Liver (tissue), 9 donors: ENCODE results near the gene MEF2B. TPM values are rescaled to one million over a fixed set of nuclear protein-coding genes. Genes with fewer than 3 reads are reported as not detected.

ENCODE experiments used
- DNase-seq: peaks from one replicate; pipeline ENCODE4 v3.0.0-alpha.2; 2017; ENCODE audit warnings: low spot score
- H3K27ac ChIP-seq, 2 donors: one replicate each; pipeline ENCODE4 v1.7.0; 2013; ENCODE audit warnings: inconsistent platforms in 2 of 2, low read length in 2 of 2, control low read depth in 1 of 2, low read depth in 1 of 2, mild to moderate bottlenecking in 1 of 2
- H3K27me3 ChIP-seq, 4 donors: one replicate each; pipeline versions ENCODE4 v1.6.1 to v1.7.0; 2013; ENCODE audit warnings: low read length in 3 of 4, inconsistent platforms in 1 of 4, mild to moderate bottlenecking in 1 of 4, moderate library complexity in 1 of 4; ENCODE audit not compliant: control insufficient read depth in 4 of 4, insufficient read depth in 4 of 4
- H3K36me3 ChIP-seq, 4 donors: one replicate each; pipeline versions ENCODE4 v1.6.1 to v1.7.0; 2013; ENCODE audit warnings: low read length in 3 of 4, mild to moderate bottlenecking in 3 of 4, low read depth in 1 of 4, moderate library complexity in 1 of 4; ENCODE audit not compliant: control insufficient read depth in 4 of 4, insufficient read depth in 3 of 4
- H3K4me1 ChIP-seq, 4 donors: one replicate each; pipeline versions ENCODE4 v1.6.1 to v1.7.0; 2013; ENCODE audit warnings: low read length in 3 of 4, mild to moderate bottlenecking in 3 of 4, moderate library complexity in 1 of 4; ENCODE audit not compliant: control insufficient read depth in 4 of 4, insufficient read depth in 4 of 4
- H3K4me3 ChIP-seq, 3 donors: one replicate each; pipeline versions ENCODE4 v1.6.1 to v1.7.0; 2013; ENCODE audit warnings: low read length in 3 of 3, control low read depth in 1 of 3, low read depth in 1 of 3, mild to moderate bottlenecking in 1 of 3
- H3K9ac ChIP-seq, 2 donors: one replicate each; pipeline ENCODE4 v1.7.0; 2013; ENCODE audit warnings: low read length in 2 of 2, mild to moderate bottlenecking in 2 of 2, moderate library complexity in 2 of 2, control low read depth in 1 of 2, low read depth in 1 of 2
- H3K9me3 ChIP-seq, 4 donors: one replicate each; pipeline versions ENCODE4 v1.6.1 to v1.7.0; 2013; ENCODE audit warnings: low read length in 3 of 4; ENCODE audit not compliant: control insufficient read depth in 4 of 4
- CTCF ChIP-seq: fragments of 150-350 bp; IDR thresholded peaks from 2 replicates; pipeline ENCODE4 v1.5.1; 2017; ENCODE audit warnings: improper control_type of control experiment, low read depth, low read length; ENCODE audit not compliant: missing input control
- FOXA2 ChIP-seq: IDR thresholded peaks from 2 replicates; pipeline ENCODE4 v1.6.1; 2016; ENCODE audit warnings: antibody characterized with exemption
- GABPA ChIP-seq, 2 donors: IDR thresholded peaks in 1 of 2; conservative IDR thresholded peaks in 1 of 2; 2 replicates each; pipeline ENCODE4 v1.6.1; 2016; ENCODE audit warnings: antibody characterized with exemption in 2 of 2, mild to moderate bottlenecking in 1 of 2, moderate library complexity in 1 of 2
- JUND ChIP-seq, 2 donors: IDR thresholded peaks; 2 replicates each; pipeline ENCODE4 v1.6.1; 2016; ENCODE audit warnings: antibody characterized with exemption in 2 of 2
- MAX ChIP-seq: IDR thresholded peaks from 2 replicates; pipeline ENCODE4 v1.6.1; 2016; ENCODE audit warnings: antibody characterized with exemption
- RAD21 ChIP-seq, 2 donors: IDR thresholded peaks; 2 replicates each; pipeline ENCODE4 v1.6.1; 2016; ENCODE audit warnings: antibody characterized with exemption in 2 of 2, mild to moderate bottlenecking in 2 of 2
- REST ChIP-seq: IDR thresholded peaks from 2 replicates; pipeline ENCODE4 v1.6.1; 2016; ENCODE audit warnings: antibody characterized with exemption, mild to moderate bottlenecking
- SP1 ChIP-seq: IDR thresholded peaks from 2 replicates; pipeline ENCODE4 v1.6.1; 2018; ENCODE audit warnings: antibody characterized with exemption, mild to moderate bottlenecking
- TAF1 ChIP-seq: conservative IDR thresholded peaks from 2 replicates; pipeline ENCODE4 v1.6.1; 2016; ENCODE audit warnings: antibody characterized with exemption, mild to moderate bottlenecking
- ZBTB33 ChIP-seq: IDR thresholded peaks from 2 replicates; pipeline ENCODE4 v1.6.1; 2016; ENCODE audit warnings: antibody characterized with exemption
- WGBS: extraction: QIAGEN DNeasy Blood & Tissue Kit; methylation state at CpG from one replicate; pipeline ENCODE4 v1.1.7; 2013; 5-methylcytosine and 5-hydroxymethylcytosine counted together
- polyA plus RNA-seq, 2 donors: library from polyadenylated mRNA; stranded (reverse) in 1 of 2; unstranded in 1 of 2; fragments of 200-250 nt in 1 of 2; fragments of >200 nt in 1 of 2; fragmentation: Nextera tagmentation in 1 of 2; extraction: Ambion mirVana in 1 of 2; gene quantifications; one replicate each; pipeline versions ENCODE4 v1.2.1 to v1.2.3, GENCODE V29; 2013 to 2015
- total RNA-seq, 2 donors: library from RNA; depleted of rRNA; stranded (reverse); fragments of >200 nt; gene quantifications; one replicate each; pipeline ENCODE4 v1.2.3, GENCODE V29; 2014
- donor health status: healthy.
- donor health status: healthy.
- donor health status: healthy.
- donor health status: healthy.
- donor health status: healthy.

MEF2B gene
- total and polyA plus RNA-seq, 4 donors = 0.08 to 0.39 (median 0.30) TPM; not detected in 1

GRCh38 chr19:19191768-19192077 lies 21.7 kb upstream of the MEF2B start:
- WGBS = under 1% methylated on average over 17 of the region's 17 CpGs
- H3K36me3 ChIP-seq = peaks cover 0 to 2% (median 0%) of the 10 kb centered on the region in 4 donors
- TF ChIP-seq RAD21 (IDR thresholded peaks at IDR 0.05) = no peak
- no peak for TF ChIP-seq REST
- no peak for TF ChIP-seq JUND (IDR thresholded peaks at IDR 0.05)
- peak overlapping the region; percentile 70 to 100 (median 93) for H3K4me3 ChIP-seq
- H3K27ac ChIP-seq = peak overlapping the region; percentile 99 to 100
- no peaks in the 10 kb centered on the region for H3K27me3 ChIP-seq
- DNase-seq = no peak
- H3K9ac ChIP-seq = peak overlapping the region; percentile 95 to 99
- peaks cover 6 to 38% (median 25%) of the 10 kb centered on the region in 4 donors for H3K4me1 ChIP-seq
- no peaks in the 10 kb centered on the region for H3K9me3 ChIP-seq

- TF ChIP-seq JUND (IDR thresholded peaks at IDR 0.05) (no peak), SP1 (no peak), FOXA2 (no peak), ZBTB33 (no peak), TAF1 (no peak), MAX (no peak)
- Histone ChIP-seq H3K4me3 (no peak overlapping the region), H3K27ac (peak overlapping the region; percentile 41 to 76), H3K27me3 (no peaks in the 10 kb centered on the region), H3K4me1 (peaks cover 5 to 25% (median 18%) of the 10 kb centered on the region in 4 donors), H3K9ac (no peak overlapping the region), H3K36me3 (peaks cover 0 to 8% (median 0%) of the 10 kb centered on the region in 4 donors), H3K9me3 (no peaks in the 10 kb centered on the region)
- 97% methylated on average over 14 of the region's 14 CpGs for WGBS
- DNase-seq = no peak
Observed at GRCh38 chr19:19186742-19187141, 16.7 kb upstream of the MEF2B start.

- no peak overlapping the region for H3K9ac ChIP-seq
- peak; percentile 69 for DNase-seq
- H3K36me3 ChIP-seq = peaks cover 0 to 13% (median 2%) of the 10 kb centered on the region in 4 donors
- peak overlapping the region; percentile 41 to 76 for H3K27ac ChIP-seq
- no peak overlapping the region for H3K4me3 ChIP-seq
- peaks cover 5 to 19% (median 13%) of the 10 kb centered on the region in 4 donors for H3K4me1 ChIP-seq
- 70% methylated on average over 9 of the region's 9 CpGs for WGBS
- no peaks in the 10 kb centered on the region for H3K9me3 ChIP-seq
- no peaks in the 10 kb centered on the region for H3K27me3 ChIP-seq
- peak; percentile 60 for TF ChIP-seq CTCF
- TF ChIP-seq JUND (IDR thresholded peaks at IDR 0.05) = no peak
- no peak for TF ChIP-seq GABPA (IDR thresholded peaks at IDR 0.05 in 1 of 2, conservative IDR thresholded peaks at IDR 0.05 in 1 of 2)
- TF ChIP-seq RAD21 (IDR thresholded peaks at IDR 0.05) = peak; percentile 67 to 78
- TF ChIP-seq SP1 = no peak
Observed at GRCh38 chr19:19185853-19186740, 16.0 kb upstream of the MEF2B start.
